MCF 10A (cell line): ENCODE measurements around the gene PPAN. TPM values are rescaled to one million over a fixed set of nuclear protein-coding genes. Genes with fewer than 3 reads are reported as not detected.

ENCODE experiments used
- BruUV-seq: library from RNA; stranded (reverse); fragments of 400-500 nt; replicated peaks from 2 replicates; lab custom pipeline; 2021; lab: Mats Ljungman, UMichigan
- CTCF ChIA-PET: fragments of 300-600 bp; sonication (Branson Sonifier 250); formaldehyde crosslinking; extraction: SDS; loops from one replicate; lab custom pipeline; 2021; ENCODE audit warnings: antibody characterized with exemption, inconsistent platforms; lab: Yijun Ruan, JAX
- POLR2A ChIA-PET: fragments of 300-600, 350-650 bp; sonication (Branson Sonifier 250); formaldehyde crosslinking; extraction: SDS; loops from one replicate; lab custom pipeline; 2020; ENCODE audit warnings: antibody characterized with exemption, inconsistent platforms; lab: Yijun Ruan, JAX
- DNase-seq: peaks from one replicate; pipeline ENCODE4 v3.0.0-alpha.2; 2018; ENCODE audit not compliant: unreplicated experiment
- H3K27ac Mint-ChIP-seq: one replicate; pipeline ENCODE4 v1.8.0; 2022; ENCODE audit warnings: mild to moderate bottlenecking, low read depth, mixed read lengths; ENCODE audit not compliant: unreplicated experiment
- H3K27me3 Mint-ChIP-seq: one replicate; pipeline ENCODE4 v1.8.0; 2022; ENCODE audit warnings: mixed read lengths; ENCODE audit not compliant: insufficient read depth, unreplicated experiment
- H3K36me3 Mint-ChIP-seq: one replicate; pipeline ENCODE4 v1.8.0; 2022; ENCODE audit warnings: mild to moderate bottlenecking, moderate library complexity, mixed read lengths; ENCODE audit not compliant: insufficient read depth, unreplicated experiment
- H3K4me1 Mint-ChIP-seq: one replicate; pipeline ENCODE4 v1.8.0; 2022; ENCODE audit warnings: mixed read lengths; ENCODE audit not compliant: insufficient read depth, unreplicated experiment
- H3K4me3 Mint-ChIP-seq: one replicate; pipeline ENCODE4 v1.8.0; 2022; ENCODE audit warnings: mild to moderate bottlenecking, moderate library complexity, mixed read lengths; ENCODE audit not compliant: unreplicated experiment
- H3K9me3 Mint-ChIP-seq: one replicate; pipeline ENCODE4 v1.8.0; 2022; ENCODE audit warnings: mixed read lengths; ENCODE audit not compliant: unreplicated experiment
- CTCF ChIP-seq: fragments of 200-600 bp; IDR thresholded peaks from one replicate; pipeline ENCODE4 v1.8.0; 2022; ENCODE audit warnings: antibody characterized with exemption, mild to moderate bottlenecking; ENCODE audit not compliant: unreplicated experiment
- intact Hi-C: fragments of 100-400 bp; cut with micrococcal nuclease; formaldehyde crosslinking; loops from 2 replicates; pipeline ENCODE4 v1.14.1; 2022
- total RNA-seq: library from RNA; stranded (reverse); gene quantifications from 2 replicates; pipeline ENCODE4 v1.2.3, GENCODE V29; 2022

Gene PPAN
- total RNA-seq, 1 experiment from 2014 or later: 123 TPM

GRCh38 chr19:10092648-10093294 lies 13.4 kb upstream of the PPAN start:
- Mint-ChIP-seq H3K27ac (no peak overlapping the region), H3K9me3 (no peaks in the 10 kb centered on the region), H3K27me3 (no peaks in the 10 kb centered on the region), H3K4me3 (no peak overlapping the region), H3K36me3 (peaks cover 26% of the 10 kb centered on the region), H3K4me1 (no peaks in the 10 kb centered on the region)
- intact Hi-C loops: no loop called here
- TF ChIP-seq CTCF: no peak
- no peak for DNase-seq
- BruUV-seq: no TSS peak
- ChIA-PET POLR2A (no interaction called here), CTCF (interaction anchor here (0.6 kb wide), 1 partner anchor 9 kb away, joined by 5 read pairs; no protein-coding TSS in a partner anchor)

GRCh38 chr19:10093295-10094186 lies 12.6 kb upstream of the PPAN start:
- peak; percentile 25 for DNase-seq
- BruUV-seq: no TSS peak
- H3K27me3 Mint-ChIP-seq: no peaks in the 10 kb centered on the region
- H3K4me1 Mint-ChIP-seq: no peaks in the 10 kb centered on the region
- POLR2A ChIA-PET: no interaction called here
- H3K36me3 Mint-ChIP-seq: peaks cover 26% of the 10 kb centered on the region
- H3K27ac Mint-ChIP-seq: no peak overlapping the region
- no peak for TF ChIP-seq CTCF
- no peak overlapping the region for H3K4me3 Mint-ChIP-seq
- CTCF ChIA-PET: interaction anchor here (0.6 kb wide), 1 partner anchor 8 kb away, joined by 5 read pairs; no protein-coding TSS in a partner anchor
- H3K9me3 Mint-ChIP-seq: no peaks in the 10 kb centered on the region
- intact Hi-C loops: no loop called here

GRCh38 chr19:10095622-10095947 lies 10.6 kb upstream of the PPAN start:
- Mint-ChIP-seq H3K27me3 (no peaks in the 10 kb centered on the region), H3K4me3 (peak overlapping the region; percentile 66), H3K4me1 (no peaks in the 10 kb centered on the region), H3K36me3 (peaks cover 18% of the 10 kb centered on the region), H3K9me3 (no peaks in the 10 kb centered on the region), H3K27ac (no peak overlapping the region)
- intact Hi-C loops: no loop called here
- POLR2A ChIA-PET: interaction anchor here (0.7 to 2.6 kb wide), 8 partner anchors 10 to 1774 kb away, joined by 3 to 23 read pairs (median 4); partner anchors contain the start of genes NDUFA7, PPAN and RPS28
- TF ChIP-seq CTCF: no peak
- CTCF ChIA-PET: interaction anchor here (0.9 to 1.4 kb wide), 3 partner anchors 21 to 323 kb away, joined by 3 to 4 read pairs (median 3); no protein-coding TSS in a partner anchor
- no TSS peak for BruUV-seq
- no peak for DNase-seq
